Measurements from ENCODE around the gene TBC1D22B.

The TBC1D22B gene

DNA sequence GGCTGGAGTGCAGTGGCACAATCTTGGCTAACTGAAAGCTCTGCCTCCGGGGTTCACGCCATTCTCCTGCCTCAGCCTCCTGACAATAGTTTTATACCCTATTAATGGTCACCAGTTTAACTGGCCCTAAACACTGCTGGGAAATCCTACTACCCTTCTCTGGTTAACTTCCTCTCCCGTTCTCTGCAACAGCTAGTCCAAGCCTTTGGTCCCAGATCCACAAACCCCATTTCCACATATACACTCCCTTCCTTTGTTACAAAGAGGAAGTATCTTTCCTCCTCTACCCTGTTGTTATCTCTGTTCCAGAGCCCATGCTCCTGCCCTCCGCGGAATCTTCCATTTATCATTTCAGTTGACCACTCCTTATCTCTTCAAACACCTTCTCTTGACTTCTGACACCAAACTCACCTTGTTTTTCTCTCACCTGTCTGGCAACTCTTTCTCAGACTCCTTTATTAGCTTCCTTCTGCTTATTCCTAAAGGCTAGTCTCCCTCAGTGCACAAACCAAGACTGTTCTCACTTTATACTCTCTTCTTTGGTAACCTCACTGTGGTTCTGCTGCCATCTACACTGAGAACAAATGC lies 25.0 kb upstream of the TBC1D22B start:
- H3K27ac Mint-ChIP-seq: no peak overlapping the region
- DNase-seq: no peak
- no peaks in the 10 kb centered on the region for H3K9me3 Mint-ChIP-seq
- peaks cover 9% of the 10 kb centered on the region for H3K4me1 Mint-ChIP-seq
- no peak overlapping the region for H3K4me3 Mint-ChIP-seq
- ATAC-seq: no peak
- peaks cover 9% of the 10 kb centered on the region for H3K27me3 Mint-ChIP-seq

DNA sequence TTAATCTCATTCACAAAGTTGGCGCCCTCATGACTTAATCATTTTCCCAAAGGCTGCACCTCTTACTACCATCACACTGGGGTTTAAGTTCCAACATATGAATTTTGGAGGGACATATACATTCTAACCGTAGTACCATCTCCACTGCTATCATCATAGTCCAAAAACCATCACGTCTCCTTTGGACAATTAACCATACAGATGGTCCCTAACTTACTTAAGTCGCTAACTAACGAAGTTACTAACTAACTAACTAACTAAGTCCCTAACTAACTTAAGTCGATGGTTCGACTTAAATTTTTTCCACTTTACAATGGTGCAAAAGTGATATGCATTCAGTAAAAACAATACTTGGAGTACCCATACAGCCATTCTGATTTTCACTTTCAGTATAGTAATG lies 24.0 kb upstream of the TBC1D22B start:
- peaks cover 18% of the 10 kb centered on the region for H3K4me1 Mint-ChIP-seq
- no peaks in the 10 kb centered on the region for H3K9me3 Mint-ChIP-seq

DNA sequence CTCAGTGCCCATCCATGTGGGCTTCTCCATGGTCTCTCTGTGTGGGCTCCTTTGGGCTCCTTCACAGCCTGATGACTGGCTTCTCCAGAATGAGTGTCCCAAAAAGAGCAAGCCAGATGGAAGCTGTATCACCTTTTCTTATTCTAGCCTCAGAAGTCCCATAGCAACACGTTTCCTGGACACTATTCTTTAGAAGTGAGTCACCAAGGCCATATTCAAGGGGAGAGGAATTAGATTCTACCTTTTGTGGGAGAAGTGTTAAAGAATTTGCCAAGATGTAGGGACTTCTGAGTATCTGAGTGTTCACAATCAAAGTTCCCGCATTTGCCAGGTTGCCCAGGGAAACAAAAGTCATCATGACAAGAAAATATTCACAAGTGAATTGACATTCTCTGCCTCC lies 20.7 kb upstream of the TBC1D22B start:
- no peak overlapping the region for H3K4me3 Mint-ChIP-seq
- no peak overlapping the region for H3K27ac Mint-ChIP-seq
- peaks cover 38% of the 10 kb centered on the region for H3K4me1 Mint-ChIP-seq
- DNase-seq: no peak
- no peaks in the 10 kb centered on the region for H3K9me3 Mint-ChIP-seq
- ATAC-seq: no peak
- peaks cover 9% of the 10 kb centered on the region for H3K27me3 Mint-ChIP-seq

More for the DNA sequence above, 24.0 kb upstream of the TBC1D22B start:
- DNase-seq: no peak
- no peak for ATAC-seq
- Mint-ChIP-seq H3K4me3 (no peak overlapping the region), H3K27me3 (peaks cover 9% of the 10 kb centered on the region), H3K27ac (no peak overlapping the region)

DNA sequence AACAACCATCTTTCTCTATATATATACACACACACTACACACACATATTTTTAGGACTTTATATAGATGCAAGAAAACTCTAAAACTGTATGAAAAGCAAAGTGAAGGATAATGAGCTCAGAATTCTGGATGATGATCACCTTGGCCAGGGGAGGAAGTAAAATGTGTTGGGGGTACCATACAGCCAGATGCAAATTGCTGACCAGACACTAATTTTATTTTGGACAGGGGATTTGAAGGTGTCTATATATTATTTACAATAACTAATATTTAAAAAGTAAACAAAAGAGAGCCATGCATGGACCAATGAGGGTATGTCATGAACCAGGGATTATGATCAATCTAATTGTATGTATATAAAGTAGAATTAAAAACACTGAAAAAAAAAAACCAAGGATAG lies 19.8 kb upstream of the TBC1D22B start:
- Mint-ChIP-seq H3K9me3 (no peaks in the 10 kb centered on the region), H3K27ac (no peak overlapping the region), H3K4me3 (no peak overlapping the region), H3K4me1 (peaks cover 47% of the 10 kb centered on the region), H3K27me3 (peaks cover 3% of the 10 kb centered on the region)
- DNase-seq (no peak), ATAC-seq (no peak)

DNA sequence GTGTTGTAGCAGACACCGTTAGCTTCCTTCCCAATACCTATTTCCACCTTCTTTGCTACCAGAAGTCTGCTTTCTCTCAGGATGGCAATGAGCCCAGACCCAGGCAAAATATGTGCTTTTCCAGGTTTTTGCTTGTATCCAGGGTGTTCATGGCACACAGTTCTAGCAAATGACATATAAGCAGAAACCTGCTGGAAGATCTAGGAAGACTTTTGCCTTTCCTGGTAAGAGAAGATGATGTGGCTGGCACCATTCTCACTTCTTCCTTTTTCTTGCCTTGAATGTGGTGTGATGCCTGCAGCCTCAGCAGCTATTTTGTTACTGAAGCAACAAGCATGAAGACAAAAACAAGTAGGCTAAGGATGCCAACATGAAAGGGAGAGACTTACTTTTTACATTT lies 19.2 kb upstream of the TBC1D22B start:
- Mint-ChIP-seq H3K9me3 (no peaks in the 10 kb centered on the region), H3K27ac (no peak overlapping the region), H3K27me3 (peaks cover 3% of the 10 kb centered on the region), H3K4me3 (no peak overlapping the region), H3K4me1 (peaks cover 52% of the 10 kb centered on the region)
- DNase-seq: no peak
- no peak for ATAC-seq

DNA sequence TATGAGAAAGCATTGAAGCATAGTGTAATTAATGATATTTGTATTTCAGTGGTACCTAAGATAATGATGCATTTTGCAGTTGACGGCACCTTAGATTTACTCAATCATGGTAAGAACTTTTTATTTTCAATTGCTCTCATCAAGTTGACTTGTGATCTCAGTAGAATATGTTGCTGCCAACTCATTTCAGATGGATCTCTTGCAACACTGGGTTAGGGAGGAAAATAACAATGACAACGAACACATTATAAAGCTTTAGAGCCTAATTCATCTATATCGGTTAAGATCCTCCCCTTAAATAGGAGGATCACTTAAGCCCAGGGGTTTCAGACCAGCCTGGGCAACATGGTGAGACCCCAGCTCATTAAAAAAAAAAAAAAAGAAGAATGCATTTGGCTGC lies 18.0 kb upstream of the TBC1D22B start:
- DNase-seq (no peak), ATAC-seq (no peak)
- H3K27me3 Mint-ChIP-seq: peaks cover 6% of the 10 kb centered on the region
- H3K9me3 Mint-ChIP-seq: no peaks in the 10 kb centered on the region
- H3K27ac Mint-ChIP-seq: peak overlapping the region; percentile 87 to 88
- H3K4me1 Mint-ChIP-seq: peaks cover 56% of the 10 kb centered on the region
- H3K4me3 Mint-ChIP-seq: peak overlapping the region; percentile 5 to 30

DNA sequence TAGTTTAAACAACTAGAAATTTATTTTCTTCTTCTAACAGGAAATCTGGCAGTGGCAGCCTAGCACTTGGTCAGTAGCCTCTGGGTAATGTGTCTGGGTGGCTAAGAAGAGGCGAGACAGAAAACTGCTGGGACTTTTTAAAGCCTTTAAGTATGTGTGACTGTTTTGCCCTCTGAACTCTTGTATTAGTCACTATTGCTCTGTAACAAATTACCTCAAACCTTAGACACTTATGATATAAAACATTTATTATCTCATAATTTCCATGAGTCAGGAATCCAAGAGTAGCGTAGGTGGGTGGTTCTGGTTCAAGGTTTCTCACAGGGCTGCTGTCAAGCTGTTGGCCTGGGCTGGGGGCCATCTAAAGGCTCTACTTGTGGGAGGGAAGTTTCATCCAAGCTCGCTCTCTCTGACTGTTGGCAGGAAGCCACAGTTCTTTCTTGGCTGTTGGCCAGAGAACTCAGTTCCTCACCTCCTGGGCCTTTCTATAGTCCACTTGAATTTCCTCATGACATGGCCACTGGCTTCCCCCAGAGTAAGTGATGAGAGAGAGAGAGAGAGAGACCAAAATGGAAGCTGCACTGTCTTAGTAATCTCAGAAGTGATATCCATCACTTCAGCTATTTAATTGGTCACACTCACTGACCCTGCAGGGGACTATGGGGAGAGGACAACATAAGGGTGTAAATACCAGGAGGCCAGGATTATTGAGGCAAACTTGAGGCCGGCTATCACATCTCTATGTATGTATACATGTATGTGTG lies 17.4 kb upstream of the TBC1D22B start:
- Mint-ChIP-seq H3K9me3 (no peaks in the 10 kb centered on the region), H3K27ac (peak overlapping the region; percentile 87 to 88), H3K27me3 (peaks cover 6% of the 10 kb centered on the region), H3K4me1 (peaks cover 56% of the 10 kb centered on the region), H3K4me3 (peak overlapping the region; percentile 5 to 30)
- peak; percentile 96 for ATAC-seq
- peak; percentile 73 to 89 for DNase-seq

DNA sequence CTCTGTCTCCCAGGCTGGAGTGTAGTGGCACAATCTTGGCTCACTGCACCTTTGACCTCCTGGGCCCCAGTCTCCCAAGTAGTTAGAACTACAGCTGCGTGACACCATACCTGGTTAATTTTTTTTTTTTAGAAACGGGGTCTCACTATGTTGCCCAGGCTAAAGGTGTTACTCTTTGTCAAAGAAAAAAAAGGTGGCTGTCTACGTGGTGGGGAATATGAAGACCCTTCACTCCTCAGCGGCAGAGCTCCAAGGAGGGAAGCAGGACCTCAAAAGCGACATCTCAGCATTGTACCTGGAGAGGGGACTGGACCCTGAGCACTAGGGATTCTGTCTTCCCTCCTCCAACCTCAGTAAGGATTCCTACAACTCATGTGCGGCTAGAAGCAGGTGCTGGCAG lies 16.4 kb upstream of the TBC1D22B start:
- ATAC-seq: no peak
- Mint-ChIP-seq H3K27ac (no peak overlapping the region), H3K4me1 (peaks cover 56% of the 10 kb centered on the region), H3K4me3 (no peak overlapping the region), H3K27me3 (peaks cover 6% of the 10 kb centered on the region), H3K9me3 (no peaks in the 10 kb centered on the region)
- DNase-seq: no peak

DNA sequence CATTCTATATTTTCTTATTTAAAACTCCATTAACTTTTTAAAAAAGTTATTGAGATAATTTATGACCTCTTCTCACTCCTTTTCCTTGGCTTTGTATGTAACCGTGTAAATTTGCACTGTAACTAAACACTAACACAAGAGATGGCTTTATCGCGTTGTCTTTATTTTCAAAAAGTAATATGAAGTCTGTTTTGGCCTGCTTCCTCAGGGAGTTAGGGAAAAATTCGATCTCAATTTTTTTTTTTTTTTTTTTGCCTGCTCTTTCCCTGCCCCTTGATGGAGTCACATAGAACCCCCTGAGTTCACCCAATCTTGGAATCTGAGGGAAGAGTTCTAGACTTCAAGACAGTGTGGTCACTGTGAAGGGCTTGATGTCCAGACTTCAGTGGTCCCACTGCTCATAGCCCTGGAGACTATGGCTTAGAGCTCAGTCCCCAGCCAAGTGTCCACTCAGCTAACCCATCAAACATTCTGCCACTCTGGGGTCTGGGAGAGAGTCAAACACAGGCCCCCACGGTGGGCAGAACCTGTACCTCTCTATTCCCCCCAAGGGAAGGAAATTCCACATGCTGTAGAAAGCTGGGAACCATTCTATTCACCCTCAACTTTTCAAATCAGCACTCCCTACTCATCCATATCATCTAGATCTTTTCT lies 15.7 kb upstream of the TBC1D22B start:
- H3K4me1 Mint-ChIP-seq: peaks cover 52% of the 10 kb centered on the region
- ATAC-seq (no peak), DNase-seq (no peak)
- no peak overlapping the region for H3K4me3 Mint-ChIP-seq
- peak overlapping the region in 1 of 2 donors; percentile 22 for H3K27ac Mint-ChIP-seq
- peaks cover 0 to under 1% of the 10 kb centered on the region in 2 donors for H3K9me3 Mint-ChIP-seq
- H3K27me3 Mint-ChIP-seq: peaks cover 6% of the 10 kb centered on the region

DNA sequence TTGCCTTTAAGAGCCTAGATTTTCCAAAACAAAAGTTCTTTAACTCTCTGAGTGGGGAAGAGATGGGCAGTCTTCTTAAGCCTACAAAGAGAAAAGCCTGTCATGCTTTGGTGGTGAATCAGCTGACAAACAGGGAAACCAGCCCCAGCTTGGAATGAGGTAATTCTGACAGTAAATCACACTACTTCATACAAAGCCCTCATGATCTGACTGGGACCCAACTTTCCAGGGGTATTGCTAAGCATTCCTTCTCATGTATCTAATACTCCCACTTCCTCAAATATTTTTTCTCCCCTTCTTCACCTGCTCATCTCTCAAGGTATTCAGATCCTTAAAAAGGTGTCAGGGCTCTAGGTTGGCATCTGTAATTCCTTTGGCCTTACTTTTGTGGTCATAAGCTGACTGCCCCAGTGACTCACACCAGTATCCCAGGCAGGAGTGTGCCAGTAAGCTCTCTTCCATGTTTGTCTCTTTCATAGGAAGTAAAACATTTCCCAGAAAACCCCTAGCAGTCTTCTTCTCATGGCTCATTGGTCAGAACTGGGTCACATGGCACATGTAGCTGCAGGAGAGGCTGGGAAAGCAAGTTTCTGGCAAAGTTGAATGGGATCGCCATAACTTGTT lies 15.0 kb upstream of the TBC1D22B start:
- no peak for DNase-seq
- H3K4me3 Mint-ChIP-seq: no peak overlapping the region
- no peak for ATAC-seq
- H3K27me3 Mint-ChIP-seq: peaks cover 6% of the 10 kb centered on the region
- peaks cover 46% of the 10 kb centered on the region for H3K4me1 Mint-ChIP-seq
- H3K9me3 Mint-ChIP-seq: peaks cover 0 to 4% of the 10 kb centered on the region in 2 donors
- H3K27ac Mint-ChIP-seq: peak overlapping the region in 1 of 2 donors; percentile 22

DNA sequence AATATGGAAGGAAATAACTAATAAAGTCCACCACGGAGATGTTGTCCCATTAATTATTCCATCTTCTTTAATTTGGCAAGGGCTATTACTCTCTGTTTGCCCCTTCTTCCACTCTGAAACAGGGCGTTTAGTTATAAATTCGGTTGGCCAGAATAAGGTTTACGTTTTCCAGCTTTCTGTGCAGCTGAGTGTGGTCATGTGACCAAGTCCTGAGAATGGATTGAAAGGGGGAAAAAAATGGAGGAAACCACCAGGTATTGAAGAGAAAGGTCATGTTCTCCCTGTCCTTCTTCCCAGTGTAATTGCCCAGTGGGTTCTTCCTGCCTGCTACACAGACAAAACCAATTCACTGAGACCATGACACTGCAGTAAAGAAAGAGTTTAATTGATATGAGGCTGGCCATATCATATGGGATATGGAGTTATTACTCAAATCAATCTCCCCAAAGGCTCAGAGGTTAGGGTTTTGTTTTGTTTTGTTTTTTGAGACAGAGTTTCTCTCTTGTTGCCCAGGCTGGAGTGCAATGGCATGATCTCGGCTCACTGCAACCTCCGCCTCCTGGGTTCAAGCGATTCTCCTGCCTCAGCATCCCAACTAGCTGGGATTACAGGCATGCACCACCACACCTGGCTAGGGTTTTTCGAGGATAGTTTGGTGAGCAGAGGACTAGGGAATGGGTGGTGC lies 14.3 kb upstream of the TBC1D22B start:
- H3K27me3 Mint-ChIP-seq: peaks cover 6% of the 10 kb centered on the region
- ATAC-seq (no peak), DNase-seq (no peak)
- H3K9me3 Mint-ChIP-seq: peaks cover 0 to 4% of the 10 kb centered on the region in 2 donors
- peaks cover 40% of the 10 kb centered on the region for H3K4me1 Mint-ChIP-seq
- no peak overlapping the region for H3K27ac Mint-ChIP-seq
- no peak overlapping the region for H3K4me3 Mint-ChIP-seq

DNA sequence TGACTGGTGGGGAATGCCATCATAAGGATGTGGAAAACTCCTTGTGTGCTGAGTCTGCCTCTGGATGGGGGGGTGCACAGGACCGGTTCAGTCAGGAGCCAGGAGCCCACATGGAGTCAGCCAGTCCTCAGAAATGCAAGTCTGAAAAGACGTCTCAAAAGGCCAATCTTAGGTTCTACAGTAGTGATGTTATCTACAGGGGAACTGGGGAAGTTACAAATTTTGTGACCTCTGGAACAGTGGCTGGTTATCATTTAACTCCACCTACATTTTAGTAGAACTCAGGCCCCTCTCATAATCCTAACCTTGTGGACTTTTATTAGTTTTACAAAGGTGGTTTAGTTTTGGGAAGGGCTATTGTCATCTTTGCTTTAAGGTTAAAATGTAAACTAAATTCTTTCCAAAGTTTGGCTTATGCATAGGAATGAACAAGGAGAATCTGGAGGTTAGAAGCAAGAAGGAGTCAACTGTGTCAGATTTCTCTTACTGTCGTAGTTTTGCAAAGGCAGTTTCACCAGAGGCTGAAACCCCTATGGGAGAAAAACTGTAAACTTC lies 13.7 kb upstream of the TBC1D22B start:
- no peak for DNase-seq
- Mint-ChIP-seq H3K4me1 (peaks cover 35% of the 10 kb centered on the region), H3K4me3 (no peak overlapping the region), H3K9me3 (peaks cover 0 to 4% of the 10 kb centered on the region in 2 donors), H3K27me3 (peaks cover 6% of the 10 kb centered on the region), H3K27ac (no peak overlapping the region)
- ATAC-seq: no peak

DNA sequence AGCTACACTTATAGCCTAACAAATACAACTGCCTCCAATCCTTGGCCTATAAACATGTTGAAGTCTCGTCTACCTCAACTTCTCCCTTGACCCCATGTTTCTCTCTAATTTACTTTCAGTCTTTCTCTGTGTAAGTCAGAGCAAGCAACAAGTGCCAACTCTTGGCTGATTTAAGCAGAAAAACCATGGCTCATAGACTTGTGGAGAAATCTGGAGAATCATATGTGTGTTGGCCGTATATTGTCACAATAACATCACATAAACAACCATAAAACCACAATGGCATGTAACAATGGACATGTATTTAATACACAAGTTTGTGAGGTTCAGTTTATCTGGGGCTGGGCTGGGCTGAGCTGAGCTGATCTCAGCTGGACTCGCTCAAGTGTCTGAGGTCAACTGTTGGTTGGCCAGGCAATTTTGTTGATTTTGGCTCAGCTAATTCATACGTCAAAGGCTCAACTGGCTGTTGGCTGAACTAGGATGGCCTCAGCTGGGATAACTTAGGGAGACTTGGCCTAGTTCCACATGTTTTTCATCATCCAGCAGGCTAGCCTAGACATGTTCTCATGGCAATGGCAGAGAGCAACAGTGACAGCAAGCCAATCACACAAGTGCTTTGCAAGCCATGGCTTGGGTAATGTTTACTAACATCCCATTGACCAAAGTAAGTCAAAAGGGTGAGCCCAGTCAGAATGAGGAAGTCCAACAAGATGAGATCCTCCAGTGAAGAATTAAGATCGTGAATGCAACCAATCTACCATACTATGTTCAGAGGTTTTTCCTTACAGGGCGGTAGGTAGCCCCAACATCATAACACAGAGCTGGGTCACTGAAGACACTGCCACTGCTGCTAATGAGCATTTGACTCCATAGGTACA lies 12.9 kb upstream of the TBC1D22B start:
- peaks cover 32% of the 10 kb centered on the region for H3K4me1 Mint-ChIP-seq
- ATAC-seq (no peak), DNase-seq (no peak)
- H3K4me3 Mint-ChIP-seq: no peak overlapping the region
- no peak overlapping the region for H3K27ac Mint-ChIP-seq
- peaks cover 6% of the 10 kb centered on the region for H3K27me3 Mint-ChIP-seq
- peaks cover 0 to 4% of the 10 kb centered on the region in 2 donors for H3K9me3 Mint-ChIP-seq

DNA sequence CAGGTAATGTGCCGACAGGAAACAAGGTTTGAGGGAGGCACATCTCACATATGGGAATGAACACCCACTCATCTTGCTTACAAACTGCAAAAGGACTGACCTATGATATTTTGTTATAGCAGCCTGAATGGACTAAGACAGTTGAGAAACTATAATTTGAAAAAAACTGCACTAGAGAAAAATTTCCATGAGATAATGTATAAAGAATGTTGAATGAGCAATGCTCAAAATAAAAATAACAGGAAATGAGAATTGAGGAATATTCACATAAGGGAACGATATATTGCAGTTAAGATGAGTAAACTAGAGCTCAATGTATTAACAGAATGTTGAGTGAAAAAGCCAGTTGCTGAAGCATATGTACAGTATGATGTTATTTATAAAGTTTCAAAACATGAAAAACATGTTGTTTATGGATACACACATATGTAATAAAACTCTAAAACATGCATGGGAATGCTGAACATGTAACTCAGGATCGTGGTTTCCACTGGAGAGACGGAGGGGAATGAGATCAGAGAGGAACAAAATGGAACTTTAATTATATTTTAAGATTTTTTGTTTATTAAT lies 6.3 kb upstream of the TBC1D22B start:
- H3K4me1 Mint-ChIP-seq: peaks cover 10% of the 10 kb centered on the region
- no peaks in the 10 kb centered on the region for H3K27me3 Mint-ChIP-seq
- peaks cover 0 to 4% of the 10 kb centered on the region in 2 donors for H3K9me3 Mint-ChIP-seq
- H3K4me3 Mint-ChIP-seq: no peak overlapping the region
- DNase-seq: no peak
- no peak overlapping the region for H3K27ac Mint-ChIP-seq
- ATAC-seq: no peak

Data from stimulated activated naive CD8-positive, alpha-beta T cell treated with anti-CD3 and anti-CD28 coated beads, Interleukin-15, amount 100 ng/mL, for 72 hours (primary cell).